HepG2 (cell line): Measurements from ENCODE around the gene TLE1. TPM values are rescaled to one million over a fixed set of nuclear protein-coding genes. Genes with fewer than 3 reads are reported as not detected.

Experiments
- ETV5 ChIP-seq: IDR thresholded peaks from 2 replicates; pipeline ENCODE4 v1.6.1; 2018; ENCODE audit warnings: missing biosample characterization, missing genetic modification reagents, inconsistent platforms, borderline replicate concordance
- NFE2L2 ChIP-seq: fragments of 150-350 bp; IDR thresholded peaks from 2 replicates; pipeline ENCODE4 v1.6.1; 2014; ENCODE audit warnings: low read length
- NFRKB ChIP-seq: fragments of 450-650 bp; IDR thresholded peaks from 2 replicates; pipeline ENCODE4 v1.6.1; 2017
- SIX1 ChIP-seq: sonication (generic); formaldehyde crosslinking; IDR thresholded peaks from 2 replicates; pipeline ENCODE4 v1.4.0; 2020; ENCODE audit warnings: missing genetic modification reagents, borderline replicate concordance
- TFDP2 ChIP-seq: sonication (generic); formaldehyde crosslinking; IDR thresholded peaks from 2 replicates; pipeline ENCODE4 v1.4.0; 2020; ENCODE audit warnings: missing genetic modification reagents
- ZBTB37 ChIP-seq: sonication (generic); formaldehyde crosslinking; IDR thresholded peaks from 2 replicates; pipeline ENCODE4 v1.4.0; 2020; ENCODE audit warnings: mild to moderate bottlenecking, missing genetic modification reagents
- ZEB1 ChIP-seq: IDR thresholded peaks from 2 replicates; pipeline ENCODE4 v1.6.1; 2012; ENCODE audit warnings: mild to moderate bottlenecking, low read depth, inconsistent platforms; ENCODE audit not compliant: insufficient replicate concordance
- ZNF260 ChIP-seq: sonication (generic); formaldehyde crosslinking; IDR thresholded peaks from 2 replicates; pipeline ENCODE4 v1.4.0; 2020; ENCODE audit warnings: missing genetic modification reagents, low read depth, mild to moderate bottlenecking, borderline replicate concordance
- ZNF331 ChIP-seq: sonication (generic); formaldehyde crosslinking; IDR thresholded peaks from 2 replicates; pipeline ENCODE4 v1.4.0; 2020; ENCODE audit warnings: missing genetic modification reagents
- ZNF414 ChIP-seq: sonication (generic); formaldehyde crosslinking; IDR thresholded peaks from 2 replicates; pipeline ENCODE4 v1.5.0; 2020; ENCODE audit warnings: missing genetic modification reagents
- ZNF564 ChIP-seq: sonication (generic); formaldehyde crosslinking; IDR thresholded peaks from 2 replicates; pipeline ENCODE4 v1.8.1; 2023; ENCODE audit warnings: mild to moderate bottlenecking, missing genetic modification reagents
- ZNF598 ChIP-seq: sonication (generic); formaldehyde crosslinking; IDR thresholded peaks from 2 replicates; pipeline ENCODE4 v1.5.1; 2020; ENCODE audit warnings: mild to moderate bottlenecking, missing genetic modification reagents, borderline replicate concordance
- ZNF687 ChIP-seq: sonication (generic); formaldehyde crosslinking; IDR thresholded peaks from 2 replicates; pipeline ENCODE4 v1.5.1; 2020; ENCODE audit warnings: mild to moderate bottlenecking, missing genetic modification reagents, moderate library complexity
- polyA plus RNA-seq, 8 experiments: library from polyadenylated mRNA; depleted of rRNA in 3 of 8; stranded (reverse) in 7 of 8; unstranded in 1 of 8; fragments of >200 nt; fragmentation: Illumina TruSeq in 4 of 8; extraction: Trizol in 4 of 8; gene quantifications; 2 replicates each; pipeline versions ENCODE4 v1.2.1 to v1.2.3, GENCODE V29; 2011 to 2016; ENCODE audit warnings: low read depth in 4 of 8, missing spikeins in 1 of 8, mixed read lengths in 1 of 8; ENCODE audit not compliant: insufficient read depth in 1 of 8
- total RNA-seq, 5 experiments: library from RNA; depleted of rRNA; stranded (reverse); fragments of >200 nt; fragmentation: Illumina TruSeq; extraction: Trizol; gene quantifications; 2 replicates each; pipeline ENCODE4 v1.2.3, GENCODE V29; 2016; ENCODE audit warnings: low read depth in 1 of 5

The TLE1 gene
- total and polyA plus RNA-seq, 2 of the 13 experiments (the other 11 are each of a cell fraction or from before 2014, with no cell fraction given) = 35.9 to 109 TPM

- TF ChIP-seq ZNF564 = no peak
- TF ChIP-seq NFE2L2 = no peak
- TF ChIP-seq TFDP2 (CRISPR knock-in tag) = no peak
- TF ChIP-seq ZBTB37 = no peak
- no peak for TF ChIP-seq ZNF598 (CRISPR knock-in tag)
- TF ChIP-seq SIX1 (CRISPR knock-in tag) = no peak
- TF ChIP-seq ZEB1 = no peak
- TF ChIP-seq ZNF260 (CRISPR knock-in tag) = no peak
- TF ChIP-seq NFRKB = no peak
- TF ChIP-seq ZNF687 (CRISPR knock-in tag) = no peak
- TF ChIP-seq ETV5 = no peak
- TF ChIP-seq ZNF331 (CRISPR knock-in tag) = no peak
- no peak for TF ChIP-seq ZNF414 (CRISPR knock-in tag)
- TF ChIP-seq, all 625 proteins: peak for 6
These were observed 150.5 kb downstream of the TLE1 start (continued) for GRCh38 chr9:81538890-81539289.
